Measurements from ENCODE around the gene PJA2.

PJA2 gene

DNA sequence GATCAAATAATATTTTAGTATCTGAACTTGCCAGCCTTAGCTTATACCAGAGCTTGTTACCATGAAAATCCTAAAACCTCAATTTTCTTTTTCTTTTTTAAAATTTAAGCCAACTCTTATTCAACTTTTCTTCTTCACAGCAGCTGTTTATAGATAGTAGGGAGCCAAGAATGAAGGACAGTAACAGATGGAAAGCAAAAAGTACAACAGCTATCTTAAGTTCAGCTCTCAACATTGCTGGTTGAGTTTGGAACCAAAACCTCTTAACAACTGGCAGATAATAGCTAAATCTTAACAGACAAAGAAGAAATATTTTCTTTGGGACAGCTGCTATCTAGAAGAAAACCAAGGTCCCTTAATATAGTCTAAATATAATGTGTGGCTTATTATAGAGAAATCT is 74.7 kb downstream of the PJA2 start:
- H3K9me3 Mint-ChIP-seq = no peaks in the 10 kb centered on the region
- H3K27ac Mint-ChIP-seq = peak overlapping the region; percentile 51
- H3K27me3 Mint-ChIP-seq = no peaks in the 10 kb centered on the region
- H3K4me3 Mint-ChIP-seq = no peak overlapping the region
- H3K36me3 Mint-ChIP-seq = peaks cover 15% of the 10 kb centered on the region
- H3K4me1 Mint-ChIP-seq = no peaks in the 10 kb centered on the region

DNA sequence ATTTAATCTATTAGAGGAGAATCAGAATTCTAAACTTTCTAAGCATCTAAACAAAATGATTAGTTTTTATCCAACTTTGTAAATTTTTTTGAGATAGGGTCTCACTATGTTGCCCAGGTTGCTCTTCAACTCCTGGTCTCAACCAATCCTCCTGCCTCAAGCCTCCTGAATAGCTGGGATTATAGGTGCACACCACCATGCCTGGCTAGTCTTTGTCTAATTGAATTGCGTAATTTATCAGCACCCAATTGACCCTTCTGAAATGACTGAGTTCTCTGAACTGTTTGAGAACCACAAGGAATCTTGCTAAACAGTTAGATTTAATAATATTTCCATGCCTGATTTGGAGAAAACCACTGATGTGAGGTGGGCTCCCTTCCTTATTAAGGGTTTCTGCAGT is 75.7 kb downstream of the PJA2 start:
- Mint-ChIP-seq H3K4me3 (no peak overlapping the region), H3K27ac (no peak overlapping the region), H3K27me3 (no peaks in the 10 kb centered on the region), H3K9me3 (no peaks in the 10 kb centered on the region), H3K4me1 (no peaks in the 10 kb centered on the region), H3K36me3 (peaks cover 9% of the 10 kb centered on the region)

DNA sequence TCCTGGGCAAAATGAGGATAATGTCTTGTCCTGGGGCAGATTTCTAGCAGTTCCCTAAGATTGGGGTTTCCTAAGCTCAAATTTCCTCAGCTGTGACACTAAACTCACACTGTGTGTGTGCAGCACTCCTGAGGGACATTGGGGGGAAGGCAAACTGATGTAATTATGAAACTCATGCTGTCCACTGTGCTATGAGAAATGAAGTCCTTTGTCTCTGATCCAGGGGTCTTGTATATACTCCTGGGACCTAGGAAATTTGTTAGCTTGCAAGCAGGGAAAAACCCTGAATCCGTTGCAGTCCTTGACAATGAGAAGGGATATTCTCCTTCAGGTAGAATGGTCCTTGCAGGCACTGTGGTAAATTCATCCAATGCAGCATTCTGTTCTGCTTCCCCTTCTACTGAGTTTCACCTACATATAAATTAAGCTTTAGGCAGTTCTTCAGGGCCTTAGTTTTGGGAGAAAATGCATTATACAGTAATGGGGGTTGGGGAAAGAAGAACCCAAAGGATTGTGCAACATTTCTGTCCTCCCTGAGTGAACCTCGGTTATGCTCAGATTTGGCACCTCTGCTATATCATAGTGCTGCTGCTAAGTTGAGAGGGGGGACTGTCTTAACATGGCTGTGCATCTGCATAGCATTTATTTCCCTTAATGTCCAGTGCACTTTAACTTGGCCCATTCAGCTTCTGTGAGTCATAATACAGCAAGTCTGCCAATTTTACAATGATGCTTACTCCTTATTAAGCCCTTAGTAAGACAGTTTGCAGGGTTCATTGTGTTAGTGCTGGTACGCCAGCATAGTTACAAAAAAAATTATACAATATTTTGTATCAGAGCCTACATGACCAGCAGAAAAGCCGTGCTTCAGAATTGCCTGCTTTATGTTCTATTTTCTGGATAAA is 80.2 kb downstream of the PJA2 start:
- Mint-ChIP-seq H3K27ac (no peak overlapping the region), H3K27me3 (no peaks in the 10 kb centered on the region), H3K4me1 (no peaks in the 10 kb centered on the region), H3K9me3 (no peaks in the 10 kb centered on the region), H3K4me3 (no peak overlapping the region), H3K36me3 (peaks cover 8% of the 10 kb centered on the region)

DNA sequence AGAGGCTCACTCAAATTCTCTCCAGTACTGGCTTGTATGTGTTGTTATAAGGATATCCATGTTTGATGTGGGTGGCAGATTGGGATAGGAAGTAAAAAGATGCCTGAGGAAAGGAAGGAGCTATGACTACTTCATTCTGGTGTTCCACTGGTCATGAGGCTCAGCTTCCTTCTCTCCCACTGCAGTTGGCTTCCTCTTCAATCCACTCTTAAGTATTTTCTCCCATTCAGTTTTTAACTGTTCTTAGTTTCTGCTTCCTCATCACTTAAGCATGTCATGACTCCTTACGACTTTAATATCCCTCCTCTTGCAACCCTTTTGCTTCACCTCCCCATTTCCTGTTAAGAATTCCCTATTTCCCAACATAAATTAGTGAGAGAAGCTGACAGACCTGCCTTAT is 81.1 kb downstream of the PJA2 start:
- Mint-ChIP-seq H3K36me3 (peaks cover 8% of the 10 kb centered on the region), H3K27me3 (no peaks in the 10 kb centered on the region), H3K9me3 (no peaks in the 10 kb centered on the region), H3K4me1 (no peaks in the 10 kb centered on the region), H3K4me3 (no peak overlapping the region), H3K27ac (no peak overlapping the region)

DNA sequence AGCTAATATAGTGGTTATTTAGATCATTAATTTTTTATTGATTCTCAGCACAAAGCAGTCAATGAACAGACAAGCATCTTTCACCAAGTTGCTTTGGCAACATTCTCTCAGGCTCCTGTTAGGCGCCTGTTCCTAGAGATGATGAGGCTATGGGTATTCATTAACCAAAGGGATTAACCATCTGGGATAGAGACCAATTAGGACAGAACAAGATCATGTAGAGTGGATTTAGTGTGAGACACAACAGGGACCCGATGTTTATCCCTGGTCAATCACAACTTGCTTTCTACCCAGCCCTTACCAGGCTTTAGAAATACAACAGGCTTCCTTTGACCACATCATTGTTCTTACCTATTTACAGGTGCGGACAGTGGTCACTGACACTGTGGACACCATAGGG is 82.2 kb downstream of the PJA2 start:
- peaks cover 8% of the 10 kb centered on the region for H3K36me3 Mint-ChIP-seq
- no peak overlapping the region for H3K4me3 Mint-ChIP-seq
- H3K27me3 Mint-ChIP-seq = no peaks in the 10 kb centered on the region
- no peak overlapping the region for H3K27ac Mint-ChIP-seq
- H3K4me1 Mint-ChIP-seq = no peaks in the 10 kb centered on the region
- H3K9me3 Mint-ChIP-seq = no peaks in the 10 kb centered on the region

DNA sequence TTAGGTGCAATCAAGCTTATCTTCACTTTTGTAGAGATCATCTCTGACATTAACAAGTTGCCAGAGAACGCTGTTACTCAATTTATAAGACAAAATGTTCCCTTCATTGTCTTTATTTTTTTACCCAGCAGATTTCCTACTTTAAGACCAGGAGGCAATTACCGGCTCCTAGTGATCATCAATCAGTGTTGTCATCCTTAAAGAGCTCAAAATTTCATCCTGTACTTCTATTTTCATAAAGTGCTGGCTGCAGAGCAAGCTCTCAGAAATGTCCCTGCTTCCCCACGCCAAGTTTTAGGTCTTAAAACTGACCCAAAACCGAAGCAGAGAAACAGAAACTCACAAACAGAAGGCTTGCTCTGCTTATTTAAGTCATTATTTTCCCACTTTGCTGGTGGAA is 82.9 kb downstream of the PJA2 start:
- no peak overlapping the region for H3K27ac Mint-ChIP-seq
- no peaks in the 10 kb centered on the region for H3K4me1 Mint-ChIP-seq

DNA sequence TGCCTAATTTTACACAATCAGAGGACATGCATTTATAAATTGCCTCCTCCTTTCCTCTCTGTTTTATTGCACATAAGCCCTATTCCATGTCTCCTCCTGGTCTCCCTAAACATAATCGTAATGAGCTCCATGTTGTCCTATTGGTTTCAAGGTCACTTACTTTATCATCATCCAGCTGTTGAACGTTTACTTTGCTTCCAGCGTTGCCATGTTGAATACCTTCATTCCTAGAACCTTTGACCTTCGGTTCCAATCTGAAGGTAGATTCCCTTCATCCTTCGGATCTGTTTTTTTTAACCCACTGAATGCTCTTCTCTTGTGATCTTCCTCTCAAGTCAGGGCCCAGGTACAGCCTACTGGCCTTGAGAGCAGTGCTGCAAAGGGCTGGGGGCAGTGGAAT is 84.3 kb downstream of the PJA2 start:
- Mint-ChIP-seq H3K27me3 (no peaks in the 10 kb centered on the region), H3K4me3 (no peak overlapping the region), H3K36me3 (peaks cover 10% of the 10 kb centered on the region), H3K4me1 (no peaks in the 10 kb centered on the region), H3K9me3 (no peaks in the 10 kb centered on the region), H3K27ac (no peak overlapping the region)

More for the DNA sequence above, 82.9 kb downstream of the PJA2 start:
- no peaks in the 10 kb centered on the region for H3K9me3 Mint-ChIP-seq
- no peak overlapping the region for H3K4me3 Mint-ChIP-seq
- H3K36me3 Mint-ChIP-seq = peaks cover 8% of the 10 kb centered on the region
- no peaks in the 10 kb centered on the region for H3K27me3 Mint-ChIP-seq

DNA sequence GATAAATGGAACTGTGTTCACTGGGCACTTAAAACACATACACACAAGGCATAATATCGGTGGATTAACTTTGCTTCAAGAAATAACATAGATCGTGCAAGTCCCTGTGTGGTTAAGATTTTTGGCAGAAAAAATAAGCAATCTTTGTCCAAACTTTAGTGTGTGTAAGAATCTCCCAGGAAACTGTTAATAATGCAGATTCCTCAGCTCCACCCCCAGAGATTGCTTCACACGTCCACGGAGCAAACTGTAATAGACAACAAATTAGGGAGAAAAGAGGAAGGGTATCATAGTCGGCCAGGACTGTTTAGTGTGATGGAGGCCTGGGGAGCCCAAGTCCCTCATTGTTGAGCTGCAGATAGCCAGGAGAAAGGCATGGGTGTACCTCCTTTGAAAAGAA is 84.8 kb downstream of the PJA2 start:
- Mint-ChIP-seq H3K4me1 (no peaks in the 10 kb centered on the region), H3K36me3 (peaks cover 13% of the 10 kb centered on the region), H3K27ac (no peak overlapping the region), H3K27me3 (no peaks in the 10 kb centered on the region), H3K9me3 (no peaks in the 10 kb centered on the region), H3K4me3 (no peak overlapping the region)

DNA sequence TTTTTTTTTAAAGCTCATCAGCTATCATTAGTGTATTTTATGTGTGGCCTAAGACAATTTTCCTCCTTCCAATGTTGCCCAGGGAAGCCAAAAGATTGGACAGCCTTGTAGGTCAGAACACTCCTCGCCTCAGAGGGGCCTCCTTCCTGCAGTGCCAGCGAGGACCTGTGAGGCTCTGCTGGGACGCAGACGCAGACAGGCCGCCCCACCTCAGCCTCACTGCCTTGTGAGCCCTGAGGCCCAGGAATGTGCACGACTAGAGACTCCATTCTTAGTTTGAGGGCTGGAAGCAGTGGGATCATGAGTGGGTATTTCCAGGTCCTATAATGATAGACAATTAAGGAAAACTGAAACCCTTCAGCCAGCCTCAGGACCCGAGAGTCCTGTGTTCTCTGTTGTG is 85.4 kb downstream of the PJA2 start:
- Mint-ChIP-seq H3K9me3 (no peaks in the 10 kb centered on the region), H3K36me3 (peaks cover 13% of the 10 kb centered on the region), H3K27me3 (no peaks in the 10 kb centered on the region), H3K4me1 (no peaks in the 10 kb centered on the region), H3K27ac (no peak overlapping the region), H3K4me3 (no peak overlapping the region)

DNA sequence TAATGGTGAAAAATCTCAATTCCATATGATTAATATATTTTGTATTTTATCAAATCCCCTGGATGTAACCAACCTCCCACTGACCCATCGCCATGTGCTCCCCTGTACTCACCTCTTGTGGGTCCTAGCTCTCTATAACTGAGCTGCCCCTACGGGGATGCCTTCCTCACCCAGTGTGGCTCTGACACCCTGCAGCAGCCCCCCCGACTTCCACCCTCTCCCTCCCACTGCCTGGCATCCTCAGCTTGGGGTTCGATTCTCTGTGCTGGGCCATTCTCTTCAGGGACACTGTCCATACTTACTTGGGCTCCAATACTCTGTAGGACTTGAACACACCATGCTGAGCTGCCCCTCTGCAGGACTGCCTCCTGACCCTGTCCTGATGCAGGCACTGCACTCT is 87.1 kb downstream of the PJA2 start:
- Mint-ChIP-seq H3K27me3 (no peaks in the 10 kb centered on the region), H3K27ac (no peak overlapping the region), H3K9me3 (no peaks in the 10 kb centered on the region), H3K4me3 (no peak overlapping the region), H3K4me1 (no peaks in the 10 kb centered on the region), H3K36me3 (peaks cover 11% of the 10 kb centered on the region)

DNA sequence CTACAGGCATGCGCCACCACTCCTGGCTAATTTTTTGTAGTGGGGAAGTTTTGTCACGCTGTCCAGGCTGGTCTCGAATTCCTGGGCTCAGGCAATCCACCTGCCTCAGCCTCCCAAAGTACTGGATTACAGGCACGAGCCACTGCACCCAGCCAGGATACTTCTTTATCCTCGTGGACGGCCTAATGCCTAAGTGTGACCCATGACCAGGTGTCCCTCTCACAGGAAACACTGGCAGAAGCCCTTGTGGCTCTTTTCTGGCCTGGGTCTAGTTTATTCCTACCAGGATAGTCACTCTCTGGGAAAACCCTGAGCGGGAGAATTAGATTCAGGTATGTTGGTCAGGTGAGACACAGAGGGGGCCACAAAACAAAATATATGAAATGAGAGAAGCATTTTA is 90.4 kb downstream of the PJA2 start:
- no peaks in the 10 kb centered on the region for H3K4me1 Mint-ChIP-seq
- no peaks in the 10 kb centered on the region for H3K27me3 Mint-ChIP-seq
- H3K27ac Mint-ChIP-seq = no peak overlapping the region
- no peak overlapping the region for H3K4me3 Mint-ChIP-seq
- no peaks in the 10 kb centered on the region for H3K9me3 Mint-ChIP-seq
- peaks cover 5% of the 10 kb centered on the region for H3K36me3 Mint-ChIP-seq

DNA sequence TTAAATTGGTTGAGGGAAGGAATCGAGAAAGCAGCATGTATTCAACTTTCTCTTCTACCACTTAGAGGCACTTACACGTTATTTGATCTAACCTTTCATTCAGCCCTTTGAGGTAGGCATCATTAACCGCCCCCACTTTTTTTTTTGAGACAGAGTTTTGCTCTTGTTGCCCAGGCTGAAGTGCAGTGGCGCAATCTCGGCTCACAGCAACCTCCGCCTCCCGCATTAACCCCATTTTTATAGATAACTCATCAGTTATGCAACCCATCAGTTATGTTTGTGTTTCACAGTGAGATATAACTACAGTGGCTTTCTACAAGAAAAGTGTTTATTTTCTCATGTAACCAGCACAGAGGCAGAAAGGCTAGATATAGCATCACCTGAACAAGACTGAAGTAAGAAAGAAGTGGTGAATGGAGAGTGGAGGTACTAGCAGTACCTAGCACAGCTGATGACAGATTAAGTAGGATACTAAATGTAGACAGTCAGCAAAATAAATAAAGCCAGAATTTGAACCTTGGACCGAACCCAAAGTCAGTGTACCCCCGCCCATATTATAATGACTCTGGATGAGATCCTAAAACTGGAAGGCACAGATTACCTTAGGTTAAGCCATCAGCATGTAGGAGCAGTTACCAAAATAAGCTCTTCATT is 91.2 kb downstream of the PJA2 start:
- Mint-ChIP-seq H3K9me3 (no peaks in the 10 kb centered on the region), H3K36me3 (peaks cover 5% of the 10 kb centered on the region), H3K27ac (no peak overlapping the region), H3K4me1 (no peaks in the 10 kb centered on the region), H3K27me3 (no peaks in the 10 kb centered on the region), H3K4me3 (no peak overlapping the region)

DNA sequence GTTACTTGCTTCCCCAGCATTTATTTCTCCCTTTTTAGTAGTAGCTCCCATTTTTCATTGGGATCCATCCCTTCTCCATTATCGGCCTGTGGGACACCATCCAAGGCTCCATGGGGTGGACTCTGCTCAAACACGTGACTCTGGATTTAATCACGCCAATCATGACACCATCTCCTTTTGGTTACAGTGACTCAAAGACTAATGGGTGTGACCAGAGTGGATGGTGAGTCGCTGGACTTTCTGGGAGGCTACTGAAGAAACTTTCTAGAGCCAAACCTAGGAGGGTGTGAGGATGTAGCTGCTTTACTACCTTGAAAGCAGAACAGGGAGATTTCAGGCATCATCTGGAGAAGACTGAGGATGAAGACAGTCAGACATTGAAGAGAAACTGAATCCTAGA is 93.1 kb downstream of the PJA2 start:
- H3K27me3 Mint-ChIP-seq = no peaks in the 10 kb centered on the region
- no peak overlapping the region for H3K27ac Mint-ChIP-seq
- H3K9me3 Mint-ChIP-seq = no peaks in the 10 kb centered on the region
- H3K4me1 Mint-ChIP-seq = no peaks in the 10 kb centered on the region
- no peak overlapping the region for H3K4me3 Mint-ChIP-seq
- peaks cover 8% of the 10 kb centered on the region for H3K36me3 Mint-ChIP-seq

DNA sequence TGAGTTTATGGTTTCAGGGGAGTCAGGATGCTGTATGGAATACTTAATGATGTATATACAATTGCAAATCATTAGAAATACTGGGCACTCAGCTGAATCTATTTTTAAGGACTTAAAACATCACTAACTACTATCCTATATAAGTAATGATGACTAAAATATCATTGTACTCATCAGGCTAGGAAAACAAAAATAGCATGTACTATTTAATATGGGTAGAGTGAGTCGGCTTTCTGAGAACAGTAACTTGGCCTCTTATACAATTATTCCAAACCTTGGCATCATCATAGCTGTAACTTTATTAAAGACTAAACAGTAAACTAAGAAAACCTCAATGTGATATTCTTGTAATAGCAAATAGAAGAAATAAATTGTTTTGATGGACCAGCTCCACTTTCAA is 94.5 kb downstream of the PJA2 start:
- H3K36me3 Mint-ChIP-seq = peaks cover 4% of the 10 kb centered on the region
- H3K4me1 Mint-ChIP-seq = no peaks in the 10 kb centered on the region
- no peak overlapping the region for H3K4me3 Mint-ChIP-seq
- H3K27me3 Mint-ChIP-seq = no peaks in the 10 kb centered on the region
- H3K9me3 Mint-ChIP-seq = no peaks in the 10 kb centered on the region
- no peak overlapping the region for H3K27ac Mint-ChIP-seq

DNA sequence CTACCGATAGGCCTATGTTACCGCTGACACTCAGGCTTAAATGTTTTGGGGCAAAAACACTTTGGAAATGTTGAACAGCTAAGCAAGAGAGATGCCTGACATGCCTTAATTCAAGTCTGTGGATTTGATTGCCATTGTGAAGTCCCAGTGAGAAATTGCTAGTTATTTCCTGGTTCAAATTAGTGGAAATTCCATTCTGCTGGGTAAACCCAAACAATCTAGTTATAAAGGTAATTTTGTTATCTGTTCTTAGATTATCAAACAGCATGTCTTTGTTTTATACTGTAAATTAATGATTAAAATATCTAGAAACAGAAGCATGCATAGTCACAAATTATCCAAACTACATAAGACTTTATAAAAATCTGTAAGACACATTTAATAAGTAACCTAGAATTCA is 96.6 kb downstream of the PJA2 start:
- Mint-ChIP-seq H3K4me3 (no peak overlapping the region), H3K27me3 (no peaks in the 10 kb centered on the region), H3K36me3 (peaks cover 3% of the 10 kb centered on the region), H3K4me1 (no peaks in the 10 kb centered on the region), H3K27ac (no peak overlapping the region), H3K9me3 (no peaks in the 10 kb centered on the region)

DNA sequence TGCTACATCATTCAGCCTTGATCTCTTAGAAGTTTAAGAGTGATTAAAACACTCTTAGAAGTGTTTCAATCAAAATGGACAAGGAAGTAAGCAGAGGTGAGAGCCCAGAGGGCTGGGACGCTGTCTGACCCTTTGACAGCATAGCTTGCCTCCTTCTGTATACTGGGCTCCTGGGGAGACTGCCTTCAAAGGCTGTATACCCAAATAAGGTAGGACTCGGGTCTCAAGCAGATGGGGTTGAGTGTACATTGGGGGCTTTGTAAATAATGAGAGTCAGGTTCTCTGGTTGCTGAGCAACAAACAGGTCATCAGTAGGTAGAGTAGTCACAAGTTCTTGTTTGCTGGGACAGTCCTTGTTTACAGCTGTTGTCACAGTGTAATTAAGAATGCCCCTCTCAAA is 97.1 kb downstream of the PJA2 start:
- Mint-ChIP-seq H3K27ac (no peak overlapping the region), H3K4me3 (no peak overlapping the region), H3K4me1 (no peaks in the 10 kb centered on the region), H3K36me3 (peaks cover 3% of the 10 kb centered on the region), H3K9me3 (no peaks in the 10 kb centered on the region), H3K27me3 (no peaks in the 10 kb centered on the region)
